ENCODE measurements around the gene EFNA3. TPM values are rescaled to one million over a fixed set of nuclear protein-coding genes. Genes with fewer than 3 reads are reported as not detected.

EFNA3 gene
- total RNA-seq, 4 donors from 2014 or later = 0.55 to 1.8 (median 1.6) TPM; not detected in 1

DNA sequence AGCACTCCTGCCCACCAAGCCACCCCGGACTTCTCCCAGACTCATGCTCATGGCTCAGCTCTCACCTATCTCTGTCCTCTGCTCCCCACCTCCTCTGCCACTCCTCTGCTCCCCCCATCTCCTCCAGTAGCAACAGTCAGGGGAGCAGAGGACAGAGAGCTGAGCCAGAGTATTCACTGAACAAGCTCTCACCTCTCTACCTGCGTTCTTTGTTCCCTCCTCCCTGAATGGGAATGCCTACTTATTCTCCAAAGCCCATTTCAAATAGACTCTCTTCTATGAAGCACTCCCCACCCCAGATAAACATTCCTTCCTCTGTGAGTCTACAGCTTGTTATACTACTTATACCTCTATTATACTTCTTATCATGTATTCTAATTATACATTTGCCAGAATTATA is 42.6 kb downstream of the EFNA3 start:
- DNase-seq = no peak
- intact Hi-C loops (cut with DNase I; ENCODE audit: low total_unique reads) = no loop called here

GRCh38 chr1:155122308-155122707 is 43.7 kb downstream of the EFNA3 start:
- Histone ChIP-seq H3K9me3 (no peaks in the 10 kb centered on the region), H3K4me3 (no peak overlapping the region), H3K36me3 (no peaks in the 10 kb centered on the region), H3K27ac (no peak overlapping the region), H3K27me3 (peaks cover 5 to 18% (median 17%) of the 10 kb centered on the region in 3 donors), H3K4me1 (peaks cover 0 to 16% of the 10 kb centered on the region in 2 donors)
- ATAC-seq = no peak
- in situ Hi-C loops (cut with MboI; ENCODE audit: low sequenced_read_pairs in 4 of 4) = no loop called here
- intact Hi-C loops (cut with DNase I; ENCODE audit: low total_unique reads) = no loop called here
- no peak for TF ChIP-seq POLR2A (IDR thresholded peaks at IDR 0.05)
- no peak for TF ChIP-seq CTCF (IDR thresholded peaks at IDR 0.05 in 4 of 5, conservative IDR thresholded peaks at IDR 0.05 in 1 of 5)
- no peak for DNase-seq

More for the DNA sequence above, 42.6 kb downstream of the EFNA3 start:
- Histone ChIP-seq H3K36me3 (no peaks in the 10 kb centered on the region), H3K27me3 (peaks cover 3 to 8% (median 7%) of the 10 kb centered on the region in 3 donors), H3K4me3 (no peak overlapping the region), H3K27ac (no peak overlapping the region), H3K4me1 (peaks cover 0 to 7% of the 10 kb centered on the region in 2 donors), H3K9me3 (no peaks in the 10 kb centered on the region)
- in situ Hi-C loops (cut with MboI; ENCODE audit: low sequenced_read_pairs in 4 of 4) = no loop called here
- no peak for ATAC-seq
- TF ChIP-seq POLR2A (IDR thresholded peaks at IDR 0.05) (no peak), CTCF (IDR thresholded peaks at IDR 0.05 in 4 of 5, conservative IDR thresholded peaks at IDR 0.05 in 1 of 5) (no peak)

DNA sequence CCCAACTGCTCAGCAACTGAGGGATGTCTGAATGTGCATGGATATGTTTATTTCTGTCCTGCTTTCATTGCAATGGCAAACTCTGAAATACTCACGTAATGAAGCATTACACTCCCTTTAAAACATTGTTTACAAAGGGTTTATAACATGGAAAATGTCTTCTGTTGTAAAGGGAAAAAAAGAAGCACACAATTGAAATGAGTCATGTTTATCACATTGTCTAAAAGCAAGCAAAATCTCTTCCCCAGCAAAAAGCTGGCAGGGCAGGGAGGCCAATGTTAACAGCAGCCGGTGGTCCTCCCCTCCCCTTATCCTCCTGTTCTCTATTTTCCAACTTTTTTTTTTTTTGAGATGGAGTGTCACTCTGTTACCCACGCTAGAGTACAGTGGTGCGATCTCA is 45.2 kb downstream of the EFNA3 start:
- Histone ChIP-seq H3K36me3 (no peaks in the 10 kb centered on the region), H3K27ac (no peak overlapping the region), H3K27me3 (peaks cover 9 to 31% (median 28%) of the 10 kb centered on the region in 3 donors), H3K4me3 (no peak overlapping the region), H3K9me3 (no peaks in the 10 kb centered on the region), H3K4me1 (peaks cover 0 to 27% of the 10 kb centered on the region in 2 donors)
- intact Hi-C loops (cut with DNase I; ENCODE audit: low total_unique reads) = no loop called here
- no peak for TF ChIP-seq CTCF (IDR thresholded peaks at IDR 0.05 in 4 of 5, conservative IDR thresholded peaks at IDR 0.05 in 1 of 5)
- no peak for TF ChIP-seq POLR2A (IDR thresholded peaks at IDR 0.05)
- no peak for ATAC-seq
- no peak for DNase-seq
- in situ Hi-C loops (cut with MboI; ENCODE audit: low sequenced_read_pairs in 4 of 4) = no loop called here

- intact Hi-C loops (cut with DNase I; ENCODE audit: low total_unique reads) (no loop called here), in situ Hi-C loops (cut with MboI; ENCODE audit: low sequenced_read_pairs in 4 of 4) (no loop called here)
- H3K27ac ChIP-seq = no peak overlapping the region
- H3K4me3 ChIP-seq = no peak overlapping the region
- no peak for ATAC-seq
- H3K36me3 ChIP-seq = no peaks in the 10 kb centered on the region
- H3K27me3 ChIP-seq = peaks cover 11 to 37% (median 31%) of the 10 kb centered on the region in 3 donors
- DNase-seq = no peak
- TF ChIP-seq CTCF (IDR thresholded peaks at IDR 0.05 in 4 of 5, conservative IDR thresholded peaks at IDR 0.05 in 1 of 5) (no peak), POLR2A (IDR thresholded peaks at IDR 0.05) (no peak)
- H3K9me3 ChIP-seq = no peaks in the 10 kb centered on the region
- H3K4me1 ChIP-seq = peaks cover 0 to 30% of the 10 kb centered on the region in 2 donors
Measured at GRCh38 chr1:155124503-155125463, 46.1 kb downstream of the EFNA3 start.

Measured in gastrocnemius medialis (tissue), 4 donors.